Measurements from ENCODE around the gene ROBO3.

ROBO3 gene

DNA sequence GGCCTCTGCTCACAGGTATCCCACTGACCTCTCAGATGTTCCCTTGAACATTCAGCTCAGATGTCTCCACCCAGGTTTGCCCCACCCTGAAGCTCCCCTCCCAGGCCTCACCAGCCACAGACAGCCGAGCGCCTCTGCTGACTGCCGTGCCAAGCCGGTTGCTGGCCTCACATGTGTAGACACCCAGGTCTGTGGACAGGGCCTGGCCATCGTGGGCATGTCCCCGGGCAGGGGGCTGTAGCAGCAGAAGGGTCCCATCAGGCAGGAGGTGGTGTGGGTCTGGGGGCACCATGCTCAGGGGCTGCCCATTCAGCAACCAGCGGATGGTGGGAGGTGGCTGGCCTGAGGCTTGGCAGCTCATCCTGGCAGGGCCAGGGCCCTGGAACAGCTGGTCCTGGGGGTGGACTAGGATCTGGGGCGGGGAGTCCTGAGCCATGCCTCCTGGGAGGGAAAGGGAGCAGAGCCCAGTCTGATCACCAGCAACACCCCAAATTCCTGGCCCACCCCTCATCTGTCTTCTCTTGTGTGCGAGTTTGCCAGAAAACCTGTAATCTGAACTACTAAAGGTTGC lies 31.7 kb downstream of the ROBO3 start:
- no peaks in the 10 kb centered on the region for H3K9me2 ChIP-seq (ENCODE audit: low read depth, low read length)
- H3K4me1 ChIP-seq (ENCODE audit: insufficient read depth, low read length, severe bottlenecking), result no peaks in the 10 kb centered on the region
- no peak overlapping the region for H3K9ac ChIP-seq (ENCODE audit: low read length)
- no peak overlapping the region for H2AFZ ChIP-seq (ENCODE audit: low read length)
- H3K27me3 ChIP-seq (ENCODE audit: insufficient read depth, low read length), result 0 out of 2 replicates have a peak, but pooled peaks cover 2% of the 10 kb centered on the region
- no peak overlapping the region for H3K27ac ChIP-seq (ENCODE audit: low read depth, low read length, poor library complexity, severe bottlenecking)
- H3K36me3 ChIP-seq (ENCODE audit: insufficient read depth, low read length), result no peaks in the 10 kb centered on the region
- H3F3A ChIP-seq (ENCODE audit: insufficient read depth, low read length), result no peaks in the 10 kb centered on the region
- no peaks in the 10 kb centered on the region for H4K20me1 ChIP-seq (ENCODE audit: insufficient read depth, low read length)
- TF ChIP-seq CTCF (IDR thresholded peaks at IDR 0.05; ENCODE audit: low read length) (no peak), EZH2 (IDR thresholded peaks at IDR 0.05; ENCODE audit: borderline replicate concordance, low read length) (no peak)
- no peak overlapping the region for H3K4me3 ChIP-seq (ENCODE audit: low read depth, low read length, poor library complexity, severe bottlenecking)
- H3K79me2 ChIP-seq (ENCODE audit: insufficient read depth, low read length), result no peaks in the 10 kb centered on the region
- no peaks in the 10 kb centered on the region for H3K9me3 ChIP-seq (ENCODE audit: low read length)
- H3K4me2 ChIP-seq (ENCODE audit: low read length), result no peak overlapping the region

DNA sequence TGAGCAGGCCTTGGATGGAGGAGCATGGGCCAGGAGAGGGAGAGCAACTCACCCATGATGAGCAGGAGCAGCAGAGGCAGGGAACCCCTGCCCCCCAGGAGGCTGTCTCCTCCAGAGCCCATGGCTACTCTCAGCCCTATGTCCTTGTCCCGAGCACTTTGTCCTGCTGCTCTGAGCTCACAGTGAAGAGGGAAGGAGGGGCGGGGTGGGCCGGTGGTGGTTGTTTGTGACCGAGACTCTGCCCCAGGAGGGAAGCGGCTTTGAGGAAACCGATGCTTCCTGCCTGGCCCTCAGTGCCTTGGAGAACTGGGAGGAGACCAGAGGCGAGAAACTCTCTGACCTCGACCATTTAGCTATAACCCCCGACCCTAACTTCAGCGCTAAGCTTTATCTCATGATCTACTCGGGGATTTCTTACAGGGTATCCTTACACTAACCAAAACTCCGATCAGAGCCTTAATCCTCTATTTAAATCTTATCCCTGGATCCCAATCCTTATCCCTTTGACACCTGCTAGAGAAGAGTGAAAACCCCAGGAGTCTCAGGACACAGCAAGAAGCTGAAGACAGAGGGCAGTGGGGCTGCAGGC lies 32.5 kb downstream of the ROBO3 start, which contains the start of gene ROBO4:
Gene ROBO4, minus strand, starts transcription at position 192 of the 589 bp plus-strand sequence. Its CDS starts 70 bp downstream, at position 122.
- Histone ChIP-seq H3K36me3 (ENCODE audit: insufficient read depth, low read length) (no peaks in the 10 kb centered on the region), H3K27me3 (ENCODE audit: insufficient read depth, low read length) (no peaks in the 10 kb centered on the region), H3K9ac (ENCODE audit: low read length) (no peak within 1 kb of the TSS), H2AFZ (ENCODE audit: low read length) (no peak within 1 kb of the TSS), H3K9me3 (ENCODE audit: low read length) (no peaks in the 10 kb centered on the region), H4K20me1 (ENCODE audit: insufficient read depth, low read length) (no peaks in the 10 kb centered on the region), H3F3A (ENCODE audit: insufficient read depth, low read length) (no peaks in the 10 kb centered on the region), H3K4me1 (ENCODE audit: insufficient read depth, low read length, severe bottlenecking) (no peaks in the 10 kb centered on the region), H3K79me2 (ENCODE audit: insufficient read depth, low read length) (no peaks in the 10 kb centered on the region), H3K4me3 (ENCODE audit: low read depth, low read length, poor library complexity, severe bottlenecking) (no peak within 1 kb of the TSS), H3K27ac (ENCODE audit: low read depth, low read length, poor library complexity, severe bottlenecking) (no peak within 1 kb of the TSS), H3K9me2 (ENCODE audit: low read depth, low read length) (no peaks in the 10 kb centered on the region), H3K4me2 (ENCODE audit: low read length) (no peak within 1 kb of the TSS)
- TF ChIP-seq EZH2 (IDR thresholded peaks at IDR 0.05; ENCODE audit: borderline replicate concordance, low read length), result no peak
- TF ChIP-seq CTCF (IDR thresholded peaks at IDR 0.05; ENCODE audit: low read length), result no peak

DNA sequence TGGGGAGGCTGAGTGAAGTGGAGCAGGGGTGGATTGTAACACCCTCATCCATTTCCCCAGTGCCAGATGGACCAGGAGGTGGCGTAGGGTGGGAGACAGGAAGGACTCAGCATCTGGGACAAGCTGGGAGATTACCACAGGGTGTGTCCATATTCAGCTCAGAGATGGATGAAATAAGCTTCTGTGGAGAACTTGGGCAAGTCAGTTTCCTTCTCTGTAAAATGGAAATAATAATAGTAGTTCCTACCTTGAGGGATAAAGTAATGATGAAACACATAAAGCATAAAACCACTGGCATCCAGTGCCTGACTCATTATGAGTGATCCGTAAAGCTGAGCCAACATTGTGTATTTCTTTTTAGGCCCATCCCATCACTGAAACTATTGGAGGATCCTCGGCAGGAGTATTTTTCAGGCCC lies 33.0 kb downstream of the ROBO3 start:
- Histone ChIP-seq H4K20me1 (ENCODE audit: insufficient read depth, low read length) (no peaks in the 10 kb centered on the region), H3K79me2 (ENCODE audit: insufficient read depth, low read length) (no peaks in the 10 kb centered on the region), H3K4me1 (ENCODE audit: insufficient read depth, low read length, severe bottlenecking) (no peaks in the 10 kb centered on the region), H3K9me3 (ENCODE audit: low read length) (no peaks in the 10 kb centered on the region), H3K9ac (ENCODE audit: low read length) (no peak overlapping the region), H3K4me2 (ENCODE audit: low read length) (no peak overlapping the region), H2AFZ (ENCODE audit: low read length) (no peak overlapping the region), H3F3A (ENCODE audit: insufficient read depth, low read length) (no peaks in the 10 kb centered on the region), H3K27me3 (ENCODE audit: insufficient read depth, low read length) (no peaks in the 10 kb centered on the region), H3K4me3 (ENCODE audit: low read depth, low read length, poor library complexity, severe bottlenecking) (no peak overlapping the region), H3K9me2 (ENCODE audit: low read depth, low read length) (no peaks in the 10 kb centered on the region), H3K27ac (ENCODE audit: low read depth, low read length, poor library complexity, severe bottlenecking) (no peak overlapping the region), H3K36me3 (ENCODE audit: insufficient read depth, low read length) (no peaks in the 10 kb centered on the region)
- TF ChIP-seq EZH2 (IDR thresholded peaks at IDR 0.05; ENCODE audit: borderline replicate concordance, low read length), result no peak

- Histone ChIP-seq H3K27ac (ENCODE audit: low read depth, low read length, poor library complexity, severe bottlenecking) (no peak overlapping the region), H3K4me2 (ENCODE audit: low read length) (no peak overlapping the region), H3K9ac (ENCODE audit: low read length) (no peak overlapping the region), H2AFZ (ENCODE audit: low read length) (no peak overlapping the region), H3K4me3 (ENCODE audit: low read depth, low read length, poor library complexity, severe bottlenecking) (no peak overlapping the region), H3K27me3 (ENCODE audit: insufficient read depth, low read length) (no peaks in the 10 kb centered on the region), H3K9me3 (ENCODE audit: low read length) (no peaks in the 10 kb centered on the region), H3K79me2 (ENCODE audit: insufficient read depth, low read length) (no peaks in the 10 kb centered on the region), H3K36me3 (ENCODE audit: insufficient read depth, low read length) (no peaks in the 10 kb centered on the region), H3F3A (ENCODE audit: insufficient read depth, low read length) (no peaks in the 10 kb centered on the region), H4K20me1 (ENCODE audit: insufficient read depth, low read length) (no peaks in the 10 kb centered on the region), H3K9me2 (ENCODE audit: low read depth, low read length) (no peaks in the 10 kb centered on the region), H3K4me1 (ENCODE audit: insufficient read depth, low read length, severe bottlenecking) (no peaks in the 10 kb centered on the region)
- TF ChIP-seq CTCF (IDR thresholded peaks at IDR 0.05; ENCODE audit: low read length) (no peak), EZH2 (IDR thresholded peaks at IDR 0.05; ENCODE audit: borderline replicate concordance, low read length) (no peak)
Measured at GRCh38 chr11:124898711-124899110, 33.5 kb downstream of the ROBO3 start.

Measured in OCI-LY1 (cell line).